GM19239 (cell line): Measurements from ENCODE around the gene NEUROD2.
"Not testable (repeated sequence)": the region's sequence is repeated elsewhere in the genome, so short reads cannot be mapped to it uniquely, and the experiment has no call there.

Experiments used
- DNase-seq: peaks from one replicate; pipeline ENCODE4 v3.0.0; 2011; ENCODE audit warnings: low spot score; ENCODE audit not compliant: insufficient read length
- FAIRE-seq: peaks from 2 replicates; lab custom pipeline; 2011; peaks lifted over from hg19 to GRCh38; lab: Jason Lieb, UNC

NEUROD2 gene

DNA sequence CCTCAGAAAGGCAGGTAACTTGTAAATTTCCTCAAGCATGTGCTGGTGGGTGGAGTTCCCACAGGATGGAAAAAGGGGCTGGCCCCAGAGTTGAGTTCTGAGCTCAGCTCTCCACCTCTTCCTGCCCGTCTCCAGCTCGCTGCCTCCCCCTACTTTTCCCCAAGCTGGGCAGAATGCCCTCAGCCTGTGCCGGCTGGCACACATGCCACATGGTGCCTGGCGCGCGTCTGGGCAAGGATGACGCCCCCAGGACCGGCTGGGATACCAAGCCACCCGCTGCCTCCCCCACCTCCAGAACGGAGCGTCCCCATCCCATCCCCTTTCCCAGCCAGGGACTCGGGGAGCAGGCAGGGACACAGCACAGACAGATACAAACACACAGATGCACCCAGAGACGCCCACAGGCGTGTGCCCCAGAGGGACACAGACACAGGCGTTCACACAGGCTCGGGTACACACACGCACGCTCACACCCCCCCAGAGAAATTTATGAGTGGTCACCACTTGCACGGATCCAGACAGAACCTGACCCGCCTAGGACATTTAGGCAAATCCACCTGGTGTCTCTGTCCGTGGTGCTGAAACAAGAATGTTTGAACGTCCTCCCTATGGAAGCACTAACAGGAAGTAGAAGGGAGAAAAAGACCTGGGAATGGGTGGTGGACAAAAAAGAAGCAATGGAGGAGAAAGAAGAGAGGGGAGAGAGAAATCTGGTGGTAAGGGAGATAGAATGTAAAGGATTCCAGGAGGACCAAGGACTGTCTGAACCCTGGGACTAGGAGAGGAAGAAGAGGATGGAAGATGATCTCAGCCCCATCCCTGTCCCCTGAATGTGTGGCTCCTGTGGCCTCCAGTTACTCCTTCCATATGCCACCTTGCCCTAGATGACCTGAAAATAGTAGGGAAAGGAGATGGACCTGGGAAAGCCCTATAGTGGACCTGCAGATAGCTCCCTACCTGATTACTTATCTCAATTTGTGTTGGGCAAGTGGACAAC is 15.5 kb downstream of the NEUROD2 start:
- DNase-seq (no peak), FAIRE-seq (no peak)

DNA sequence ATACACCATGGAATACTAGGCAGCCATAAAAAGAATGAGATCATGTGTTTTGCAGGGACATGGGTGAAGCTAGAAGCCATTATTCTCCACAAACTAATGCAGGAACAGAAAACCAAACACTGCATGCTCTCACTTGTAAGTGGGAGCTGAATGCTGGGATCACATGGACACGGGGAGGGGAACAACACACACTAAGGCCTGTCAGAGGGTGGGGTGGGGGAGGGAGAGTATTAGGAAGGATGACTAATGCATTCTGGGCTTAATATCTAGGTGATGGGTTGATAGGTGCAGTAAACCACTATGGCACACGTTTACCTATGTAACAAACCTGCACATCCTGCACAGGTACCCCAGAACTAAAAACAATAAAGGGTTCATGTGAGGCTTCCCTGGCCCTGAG is 17.5 kb downstream of the NEUROD2 start:
- not testable (repeated sequence) for DNase-seq, FAIRE-seq

DNA sequence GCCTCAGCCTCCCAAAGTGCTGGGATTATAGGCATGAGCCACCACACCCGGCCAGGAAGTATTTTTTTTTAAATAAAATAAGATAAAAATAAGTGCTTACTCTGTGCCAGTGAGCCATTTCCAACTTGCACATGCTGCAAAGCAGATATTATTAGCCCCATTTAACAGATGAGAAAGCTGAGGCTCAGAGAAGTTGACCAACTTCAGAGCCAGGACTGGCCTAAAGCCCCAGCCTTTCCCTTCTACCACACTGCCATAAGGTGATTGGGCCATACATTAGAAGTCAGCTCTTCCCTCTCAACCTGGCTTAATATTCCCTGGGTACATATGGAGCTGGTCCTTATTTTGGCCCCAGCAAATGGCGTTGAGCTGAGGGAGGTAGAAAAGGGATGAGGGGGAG is 25.1 kb downstream of the NEUROD2 start:
- FAIRE-seq (no peak), DNase-seq (no peak)

- FAIRE-seq (no peak), DNase-seq (no peak)
Measured at GRCh38 chr17:39581759-39582085, 26.0 kb downstream of the NEUROD2 start.

DNA sequence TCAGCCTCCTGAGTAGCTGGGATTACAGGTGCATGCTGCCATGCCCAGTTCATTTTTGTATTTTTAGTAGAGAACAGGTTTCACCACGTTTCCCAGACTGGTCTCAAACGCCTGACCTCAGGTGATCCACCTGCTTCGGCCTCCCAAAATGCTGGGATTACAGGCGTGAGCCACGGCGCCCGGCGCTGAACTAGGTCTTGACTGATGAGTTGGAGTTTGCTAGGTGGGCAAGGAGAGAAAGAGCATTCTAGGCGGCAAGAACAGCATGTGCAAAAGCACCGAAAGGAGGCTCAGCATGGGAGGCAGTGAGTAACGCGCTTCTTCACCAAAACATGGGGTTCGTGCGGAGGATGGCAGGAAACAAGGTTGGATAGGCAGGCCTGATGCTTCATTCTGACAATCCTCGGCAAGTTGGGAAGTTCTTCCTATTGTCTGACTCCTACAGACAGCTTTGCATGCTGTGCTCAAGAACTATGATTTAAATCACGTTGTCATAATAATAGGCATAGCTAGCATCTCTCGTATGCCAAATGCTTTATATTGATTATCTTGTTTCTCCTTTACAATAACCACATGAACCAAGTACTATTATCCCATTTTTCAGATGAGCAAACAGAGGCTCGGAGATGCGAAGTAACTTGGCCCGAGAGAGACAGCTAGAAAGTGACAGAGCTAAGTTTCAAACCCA is 26.5 kb downstream of the NEUROD2 start:
- DNase-seq (no peak), FAIRE-seq (no peak)

DNA sequence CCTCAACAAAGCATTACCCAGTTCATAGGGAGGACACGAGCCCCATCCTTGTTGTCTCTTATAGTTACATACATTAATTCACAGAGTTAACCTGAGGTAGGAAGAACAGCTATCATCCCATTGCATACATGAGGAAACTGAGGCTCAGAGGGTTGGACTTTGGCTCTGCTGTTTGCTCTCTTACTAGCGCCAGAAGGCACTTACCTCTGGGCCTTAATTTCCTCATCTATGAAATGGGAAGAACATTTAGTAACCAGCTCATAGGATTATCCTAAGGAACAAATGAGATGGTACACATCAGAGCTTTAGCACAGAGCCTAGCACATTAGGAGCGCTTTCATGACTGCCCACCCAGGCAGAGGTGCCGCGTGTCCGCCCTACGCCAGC is 27.6 kb downstream of the NEUROD2 start:
- DNase-seq (no peak), FAIRE-seq (no peak)

DNA sequence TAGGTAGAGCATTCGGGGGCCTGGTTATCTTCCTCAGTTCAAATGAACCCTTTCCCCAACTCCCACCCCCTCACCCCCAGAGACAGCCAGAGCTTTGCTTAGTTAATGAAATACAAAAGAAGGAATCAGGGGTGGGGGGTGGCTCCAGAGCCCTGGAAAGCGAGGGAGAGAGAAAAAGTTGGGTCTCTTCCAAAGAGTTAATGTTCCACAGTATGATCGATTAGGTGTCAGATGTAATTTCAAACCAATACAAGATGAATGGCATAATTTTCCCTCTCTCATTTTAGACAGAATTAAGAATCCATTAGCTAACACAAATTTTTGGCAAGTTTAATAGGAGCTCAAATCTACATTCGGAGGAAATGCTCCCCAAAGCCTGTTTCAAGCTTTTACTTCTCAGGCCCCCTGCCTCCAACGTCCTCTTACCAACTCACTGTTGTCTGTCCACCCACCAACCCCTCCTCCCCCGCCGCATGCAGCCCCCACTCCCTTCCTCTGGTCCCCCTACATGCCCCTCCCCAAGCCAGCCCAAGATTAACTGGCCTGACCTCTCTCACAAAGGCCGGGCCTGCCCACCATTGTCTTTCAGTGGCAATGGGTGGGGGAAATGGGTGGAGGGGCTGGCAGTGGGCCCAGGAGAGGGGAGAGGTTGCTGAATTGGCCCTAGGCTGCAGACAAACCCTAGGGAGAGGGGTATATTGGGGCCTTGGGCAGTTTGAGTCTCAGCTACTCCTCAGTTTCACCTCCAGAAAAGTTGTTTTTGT is 28.2 kb downstream of the NEUROD2 start:
- DNase-seq = no peak
- no peak for FAIRE-seq

DNA sequence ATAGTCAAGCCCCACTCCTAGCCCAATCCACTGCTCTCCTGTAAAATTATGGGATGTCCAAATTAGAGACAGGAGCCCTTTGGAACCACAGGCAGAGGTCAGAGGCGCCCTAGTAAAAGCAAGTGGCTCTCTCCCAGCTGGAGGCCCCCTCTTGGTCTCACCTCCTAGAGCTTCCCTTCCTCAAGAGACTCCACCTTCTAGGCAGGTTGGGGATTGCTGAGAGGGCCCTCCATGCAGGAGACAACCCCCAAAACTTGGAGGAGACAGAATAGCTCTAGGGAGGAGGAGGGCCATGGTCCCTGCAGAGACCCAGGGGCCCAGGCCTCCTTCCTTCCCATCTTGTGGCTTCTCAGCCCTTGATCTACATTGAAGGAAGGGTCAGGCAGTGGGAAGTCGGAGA is 29.4 kb downstream of the NEUROD2 start:
- FAIRE-seq (no peak), DNase-seq (no peak)

- FAIRE-seq (no peak), DNase-seq (no peak)
Measured at GRCh38 chr17:39576187-39576586, 31.5 kb downstream of the NEUROD2 start.

- DNase-seq (peak; percentile 67), FAIRE-seq (no peak)
Measured at GRCh38 chr17:39573447-39574298, 34.0 kb downstream of the NEUROD2 start.

GRCh38 chr17:39572121-39572520 is 35.6 kb downstream of the NEUROD2 start:
- no peak for FAIRE-seq
- DNase-seq = no peak

GRCh38 chr17:39569126-39569525 is 38.6 kb downstream of the NEUROD2 start:
- DNase-seq (no peak), FAIRE-seq (no peak)

- DNase-seq = no peak
- no peak for FAIRE-seq
Measured at GRCh38 chr17:39568702-39569101, 39.0 kb downstream of the NEUROD2 start.

- DNase-seq (no peak), FAIRE-seq (no peak)
Measured at GRCh38 chr17:39566094-39566850, 41.4 kb downstream of the NEUROD2 start.

GRCh38 chr17:39564211-39564848 is 43.4 kb downstream of the NEUROD2 start:
- DNase-seq = no peak
- no peak for FAIRE-seq

- no peak for FAIRE-seq
- DNase-seq = no peak
Measured at GRCh38 chr17:39563476-39563875, 44.2 kb downstream of the NEUROD2 start.

DNA sequence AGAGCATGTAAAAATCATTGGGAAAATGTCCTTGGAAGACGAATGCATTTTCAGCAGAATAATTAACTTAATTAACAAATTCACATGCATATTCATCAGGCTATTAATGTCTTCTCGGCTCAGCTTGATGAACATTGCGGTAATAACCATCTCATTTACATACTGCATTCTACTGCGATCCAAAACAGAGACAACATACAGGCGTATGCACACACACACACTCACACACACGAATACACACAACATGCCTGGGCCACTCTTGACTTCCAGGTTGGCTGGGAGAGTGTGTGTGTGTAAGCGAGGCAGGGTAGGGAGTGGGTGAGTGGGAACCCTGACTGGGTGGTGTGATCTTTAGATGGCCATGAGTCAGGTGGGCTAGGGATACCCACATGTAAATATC is 44.7 kb downstream of the NEUROD2 start:
- no peak for FAIRE-seq

DNA sequence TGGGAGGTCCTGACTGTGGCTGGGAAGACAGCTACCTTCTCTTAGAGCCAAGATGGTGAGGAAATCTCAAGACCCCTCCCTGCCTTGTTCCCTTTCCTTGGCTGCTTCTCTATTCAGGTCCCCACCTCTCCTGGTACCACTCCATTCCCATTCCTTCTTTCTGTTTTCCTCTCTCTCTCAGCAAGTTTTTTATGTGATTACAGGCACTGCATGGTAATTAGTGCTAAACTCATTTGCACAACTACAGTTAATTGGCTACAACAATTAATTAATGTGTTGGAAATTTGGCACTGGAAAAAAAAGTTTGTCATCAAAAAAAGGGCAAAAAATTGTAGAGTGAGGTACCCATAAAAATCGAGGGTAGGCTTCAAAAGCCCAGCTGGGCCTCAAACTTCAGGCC is 45.3 kb downstream of the NEUROD2 start:
- DNase-seq (no peak), FAIRE-seq (no peak)

More for the DNA sequence above, 44.7 kb downstream of the NEUROD2 start:
- no peak for DNase-seq

DNA sequence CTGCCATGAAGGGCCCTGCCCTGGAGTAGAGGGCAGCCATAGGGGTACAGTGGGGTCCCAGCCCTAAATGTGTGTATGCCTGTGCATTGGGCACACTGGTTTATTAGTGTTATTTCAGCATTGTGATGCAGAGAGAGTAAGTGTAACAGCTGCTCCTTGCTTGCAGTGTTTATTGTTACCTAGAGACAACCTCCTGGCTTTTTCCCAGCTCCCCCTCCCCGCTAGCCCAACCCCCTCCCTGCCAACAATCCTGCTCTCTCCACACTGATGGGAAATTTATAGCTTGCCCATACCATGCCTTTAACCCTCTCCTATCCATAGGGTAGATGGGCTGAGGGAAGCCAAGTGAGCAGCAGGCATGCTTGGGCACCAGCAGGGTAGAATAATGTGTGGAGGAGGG is 51.3 kb downstream of the NEUROD2 start:
- FAIRE-seq (no peak), DNase-seq (no peak)
